HCT116 (cell line): ENCODE measurements around the gene KRTCAP2. TPM values are rescaled to one million over a fixed set of nuclear protein-coding genes. Genes with fewer than 3 reads are reported as not detected.
"Not testable (repeated sequence)": the region's sequence is repeated elsewhere in the genome, so short reads cannot be mapped to it uniquely, and the experiment has no call there.

Experiments used
- ATAC-seq: fragments of 200-7000 bp; cut with Tn5 transposase; 2 replicates; pipeline ENCODE4 v1.9.1; 2020; ENCODE audit warnings: mild to moderate bottlenecking, moderate library complexity
- Bru-seq: library from RNA; stranded (reverse); fragments of 400-500 nt; gene quantifications from one replicate; lab custom pipeline; 2021; lab: Mats Ljungman, UMichigan
- BruChase-seq, 2 experiments: library from RNA; stranded (reverse); fragments of 400-500 nt; gene quantifications; one replicate each; lab custom pipeline; 2021; lab: Mats Ljungman, UMichigan
- BruUV-seq: library from RNA; stranded (reverse); fragments of 400-500 nt; replicated peaks from 2 replicates; lab custom pipeline; 2021; lab: Mats Ljungman, UMichigan
- CTCF ChIA-PET: fragments of 300-600 bp; sonication (Branson Sonifier 250); formaldehyde crosslinking; loops from one replicate; lab custom pipeline; 2021; ENCODE audit warnings: antibody characterized with exemption; lab: Charles Lee
- POLR2A ChIA-PET: fragments of 300-600, 350-600 bp; sonication (Branson Sonifier 250); formaldehyde crosslinking; loops from one replicate; lab custom pipeline; 2021; ENCODE audit warnings: antibody characterized with exemption; lab: Charles Lee
- RAD21 ChIA-PET, 2 experiments: fragments of 300-600 bp; sonication (Branson Sonifier 250); formaldehyde crosslinking; loops; one replicate each; lab custom pipeline; 2023; ENCODE audit warnings: low total read pairs in 2 of 2; ENCODE audit not compliant: uncharacterized antibody in 2 of 2, unreplicated experiment in 2 of 2, low non-redundant PET in 1 of 2; lab: Charles Lee
- DNase-seq: peaks from one replicate; pipeline ENCODE4 v3.0.0-alpha.2; 2010; ENCODE audit warnings: low read depth, low spot score
- H2AFZ ChIP-seq: fragments of 200-600 bp; shearing (Covaris generic), sonication (generic); 2 replicates; pipeline ENCODE4 v1.6.1; 2017; ENCODE audit warnings: low read depth, mixed run types, mixed read lengths, antibody characterized with exemption, low read length; ENCODE audit not compliant: poor library complexity, severe bottlenecking
- H3K27ac ChIP-seq: 2 replicates; pipeline ENCODE4 v1.5.1; 2012; ENCODE audit warnings: low read depth, low read length
- H3K27me3 ChIP-seq: fragments of 200-600 bp; sonication (generic); 2 replicates; pipeline ENCODE4 v1.6.1; 2016; ENCODE audit warnings: mixed run types, low read length, mixed read lengths; ENCODE audit not compliant: insufficient read depth
- H3K36me3 ChIP-seq, 2 experiments: fragments of 200-500 bp in 1 of 2; fragments of 200-600 bp in 1 of 2; sonication (Bioruptor generic) in 1 of 2; sonication (generic) in 1 of 2; 2 replicates each; pipeline versions ENCODE4 v1.5.1 to v1.6.1; 2014 to 2016; ENCODE audit warnings: low read length in 2 of 2, inconsistent platforms in 1 of 2, mixed read lengths in 1 of 2, mixed run types in 1 of 2; ENCODE audit not compliant: insufficient read depth in 2 of 2, control insufficient read depth in 1 of 2
- H3K4me1 ChIP-seq, 2 experiments: fragments of 200-600 bp in 1 of 2; sonication (generic) in 1 of 2; 2 replicates each; pipeline versions ENCODE4 v1.5.1 to v1.6.1; 2012 to 2017; ENCODE audit warnings: low read length in 2 of 2, inconsistent platforms in 1 of 2, mild to moderate bottlenecking in 1 of 2, mixed read lengths in 1 of 2, mixed run types in 1 of 2, moderate library complexity in 1 of 2; ENCODE audit not compliant: insufficient read depth in 2 of 2, control insufficient read depth in 1 of 2
- H3K4me2 ChIP-seq: fragments of 200-600 bp; sonication (generic); 2 replicates; pipeline ENCODE4 v1.6.1; 2017; ENCODE audit warnings: mixed run types, low read length, mixed read lengths
- H3K4me3 ChIP-seq, 2 experiments: fragments of 200-600 bp in 1 of 2; sonication (generic) in 1 of 2; replicated peaks in 1 of 2; 2 replicates each; pipeline ENCODE4 v1.5.1; 2011 to 2016; ENCODE audit warnings: low read length in 2 of 2, control low read depth in 1 of 2, low read depth in 1 of 2, mild to moderate bottlenecking in 1 of 2, mixed read lengths in 1 of 2, mixed run types in 1 of 2
- H3K79me2 ChIP-seq: fragments of 200-600 bp; sonication (generic); 2 replicates; pipeline ENCODE4 v1.6.1; 2017; ENCODE audit warnings: mild to moderate bottlenecking, mixed run types, low read length, moderate library complexity, mixed read lengths; ENCODE audit not compliant: insufficient read depth
- H3K9ac ChIP-seq: fragments of 200-600 bp; sonication (generic); 2 replicates; pipeline ENCODE4 v1.6.1; 2016; ENCODE audit warnings: low read length, mixed read lengths
- H3K9me2 ChIP-seq: fragments of 200-600 bp; sonication (generic), shearing (Covaris generic); 2 replicates; pipeline ENCODE4 v1.6.1; 2017; ENCODE audit warnings: mixed run types, mild to moderate bottlenecking, moderate library complexity; ENCODE audit not compliant: insufficient read depth
- H3K9me3 ChIP-seq, 2 experiments: fragments of 200-500 bp in 1 of 2; fragments of 200-600 bp in 1 of 2; sonication (Bioruptor generic) in 1 of 2; sonication (generic) in 1 of 2; 2 replicates each; pipeline ENCODE4 v1.6.1; 2014 to 2017; ENCODE audit warnings: low read length in 2 of 2, mixed read lengths in 2 of 2, inconsistent platforms in 1 of 2, low read depth in 1 of 2, mild to moderate bottlenecking in 1 of 2, mixed run types in 1 of 2, moderate library complexity in 1 of 2; ENCODE audit not compliant: control insufficient read depth in 1 of 2, insufficient read depth in 1 of 2
- H4K20me1 ChIP-seq: fragments of 200-600 bp; sonication (generic), shearing (Covaris generic); 2 replicates; pipeline ENCODE4 v1.6.1; 2017; ENCODE audit warnings: mixed run types, mild to moderate bottlenecking, moderate library complexity; ENCODE audit not compliant: insufficient read depth
- FOSL1 ChIP-seq: IDR thresholded peaks from 2 replicates; pipeline ENCODE4 v1.6.1; 2012; ENCODE audit warnings: low read depth
- POLR2A ChIP-seq: IDR thresholded peaks from 2 replicates; pipeline ENCODE4 v1.7.0; 2011; ENCODE audit warnings: borderline replicate concordance; ENCODE audit not compliant: insufficient read depth, insufficient read length; ENCODE audit errors: extremely low read depth
- POLR2AphosphoS5 ChIP-seq: IDR thresholded peaks from 2 replicates; pipeline ENCODE4 v1.6.1; 2011; ENCODE audit warnings: mild to moderate bottlenecking, low read depth, low read length, moderate library complexity
- SIN3A ChIP-seq: IDR thresholded peaks from 2 replicates; pipeline ENCODE4 v1.6.1; 2012; ENCODE audit warnings: low read depth
- TCF7L2 ChIP-seq: IDR thresholded peaks from 2 replicates; pipeline ENCODE4 v1.7.0; 2011; ENCODE audit warnings: borderline replicate concordance, inconsistent platforms; ENCODE audit not compliant: insufficient read depth, insufficient read length; ENCODE audit errors: extremely low read depth
- YY1 ChIP-seq: IDR thresholded peaks from 2 replicates; pipeline ENCODE4 v1.6.1; 2011; ENCODE audit warnings: low read length, low read depth, moderate library complexity, mild to moderate bottlenecking; ENCODE audit not compliant: insufficient replicate concordance; ENCODE audit errors: extremely low read depth
- ZFX ChIP-seq: fragments of 450-650 bp; IDR thresholded peaks from 2 replicates; pipeline ENCODE4 v1.6.1; 2017
- intact Hi-C: fragments of 100-400 bp; cut with micrococcal nuclease; formaldehyde crosslinking; loops from 2 replicates; pipeline ENCODE4 v1.10.0; 2022
- long read RNA-seq: library from polyadenylated mRNA; unstranded; transcript quantifications from one replicate; pipeline ENCODE4 v2.0.0, GENCODE V29; 2021; ENCODE audit not compliant: unreplicated experiment
- polyA plus RNA-seq: library from polyadenylated mRNA; unstranded; fragments of >200 nt; gene quantifications from 2 replicates; pipeline ENCODE4 v1.2.1, GENCODE V29; 2012; ENCODE audit warnings: missing spikeins
- total RNA-seq: library from RNA; stranded (reverse); gene quantifications from one replicate; pipeline ENCODE4 v1.2.1, GENCODE V29; 2021; ENCODE audit not compliant: unreplicated experiment
- TF ChIP-seq, protein P1 (sequence below), 3 experiments: fragments of 200-600 bp in 1 of 3; sonication (generic) in 1 of 3; IDR thresholded peaks in 2 of 3; conservative IDR thresholded peaks in 1 of 3; 2 replicates each; pipeline ENCODE4 v1.5.1; 2012 to 2017; ENCODE audit warnings: low read depth in 2 of 3, low read length in 2 of 3, antibody characterized with exemption in 1 of 3, borderline replicate concordance in 1 of 3, control low read depth in 1 of 3, mild to moderate bottlenecking in 1 of 3, mixed read lengths in 1 of 3, mixed run types in 1 of 3, moderate library complexity in 1 of 3; ENCODE audit not compliant: insufficient read depth in 1 of 3
- TF ChIP-seq, protein P2 (sequence below): IDR thresholded peaks from 2 replicates; pipeline ENCODE4 v1.6.1; 2011; ENCODE audit warnings: mild to moderate bottlenecking, low read length, moderate library complexity; ENCODE audit not compliant: insufficient replicate concordance; ENCODE audit errors: extremely low read depth

The KRTCAP2 gene
- total RNA-seq = 143 TPM
- 289 and 294 TPM in 2 replicates for polyA plus RNA-seq
- percentile 75 among the genes with signal in this experiment for Bru-seq, nascent RNA
- percentile 97 among the genes with signal in this experiment for BruChase-seq, experiment 1, labeled RNA remaining after a 6-hour chase
- BruChase-seq, experiment 2, labeled RNA remaining after a 2-hour chase = percentile 92 among the genes with signal in this experiment
- long read RNA-seq, transcript KRTCAP2-206 (4 exons, 785 nt) = major isoform, 78 of 139 reads
- long read RNA-seq, transcript KRTCAP2-201 (5 exons, 552 nt) = minor isoform, 51 of 139 reads
- long read RNA-seq, partial matches to known transcripts = 3 of 139 reads
- long read RNA-seq, other reads (novel, unspliced or antisense) = 4 of 139 reads

DNA sequence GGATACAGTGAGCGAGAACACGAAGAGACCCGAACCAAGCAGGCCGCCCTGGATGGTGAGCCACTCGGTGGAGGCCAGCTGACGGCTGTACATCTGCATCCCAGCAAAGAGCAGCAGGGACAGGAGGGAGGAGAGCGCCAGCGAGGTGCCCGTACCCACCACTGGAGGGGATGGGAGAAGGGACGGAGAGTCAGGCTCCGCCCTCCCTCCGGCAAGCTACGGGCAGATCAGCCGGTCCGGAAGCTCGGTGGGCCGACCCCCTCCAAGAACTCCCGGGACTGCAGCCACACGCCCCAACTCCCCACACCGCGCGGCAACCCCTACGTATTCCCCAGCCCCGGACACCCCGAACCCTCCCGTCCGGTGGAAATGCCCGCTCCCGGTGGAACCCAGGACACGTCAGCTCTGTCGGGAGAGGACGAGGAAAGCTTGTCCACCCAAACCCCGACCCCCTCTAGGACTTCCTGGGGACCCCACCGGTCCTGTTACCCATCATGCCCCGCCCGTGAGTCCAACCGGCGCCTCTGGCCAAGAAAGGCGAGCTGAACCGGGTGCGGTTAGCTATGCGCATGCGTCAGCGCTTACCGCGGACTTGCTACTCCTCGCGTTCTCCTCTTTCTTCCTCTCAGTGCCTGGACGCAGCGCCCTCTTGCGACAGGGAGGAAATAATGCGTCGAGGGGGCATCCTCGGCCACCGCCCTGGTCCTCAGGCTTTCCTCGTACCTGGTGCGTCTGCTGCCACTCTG, at the start of gene KRTCAP2:
Gene KRTCAP2 (minus strand): TSS at position 573 of the 746 bp plus-strand sequence. CDS start 80 bp downstream, at position 493.
- Histone ChIP-seq H3K79me2 (peaks cover 25% of the 10 kb centered on the region), H2AFZ (peak within 1 kb of the TSS; percentile 66), H3K4me2 (peak within 1 kb of the TSS; percentile 76), H3K36me3 (peaks cover 2 to 7% of the 10 kb centered on the region in 2 experiments; a peak in 3 of 4 replicates), H3K9ac (peak within 1 kb of the TSS; percentile 87), H3K27ac (peak within 1 kb of the TSS; percentile 76), H3K4me3 (peak within 1 kb of the TSS; percentile 84 to 97), H3K9me3 (no peaks in the 10 kb centered on the region), H3K4me1 (peaks cover 7 to 45% of the 10 kb centered on the region in 2 experiments; a peak in 3 of 4 replicates), H3K27me3 (no peaks in the 10 kb centered on the region), H4K20me1 (no peaks in the 10 kb centered on the region), H3K9me2 (no peaks in the 10 kb centered on the region)
- ChIA-PET CTCF (interaction anchor here (0.6 to 4.6 kb wide), 40 partner anchors 8 to 503 kb away, joined by 3 to 71 read pairs (median 4); partner anchors contain the start of genes CLK2, EFNA3, EFNA4 and MTX1), RAD21 (interaction anchor here (0.6 to 1.3 kb wide), 3 partner anchors 21 to 81 kb away, joined by 3 to 4 read pairs (median 3); partner anchors contain the start of gene SLC50A1 (in 1 of the 2)), POLR2A (interaction anchor here (0.5 to 1.7 kb wide), 9 partner anchors 10 to 199 kb away, joined by 3 to 11 read pairs (median 3); partner anchors contain the start of genes ADAM15 and SLC50A1)
- DNase-seq (peak; percentile 91), ATAC-seq (peak; percentile 76)
- no peak for TF ChIP-seq FOSL1
- 0 out of 2 replicates have a peak, but pooled peaks have one; percentile 19 for TF ChIP-seq ZFX
- TF ChIP-seq SIN3A = no peak
- TF ChIP-seq, protein P1, sequence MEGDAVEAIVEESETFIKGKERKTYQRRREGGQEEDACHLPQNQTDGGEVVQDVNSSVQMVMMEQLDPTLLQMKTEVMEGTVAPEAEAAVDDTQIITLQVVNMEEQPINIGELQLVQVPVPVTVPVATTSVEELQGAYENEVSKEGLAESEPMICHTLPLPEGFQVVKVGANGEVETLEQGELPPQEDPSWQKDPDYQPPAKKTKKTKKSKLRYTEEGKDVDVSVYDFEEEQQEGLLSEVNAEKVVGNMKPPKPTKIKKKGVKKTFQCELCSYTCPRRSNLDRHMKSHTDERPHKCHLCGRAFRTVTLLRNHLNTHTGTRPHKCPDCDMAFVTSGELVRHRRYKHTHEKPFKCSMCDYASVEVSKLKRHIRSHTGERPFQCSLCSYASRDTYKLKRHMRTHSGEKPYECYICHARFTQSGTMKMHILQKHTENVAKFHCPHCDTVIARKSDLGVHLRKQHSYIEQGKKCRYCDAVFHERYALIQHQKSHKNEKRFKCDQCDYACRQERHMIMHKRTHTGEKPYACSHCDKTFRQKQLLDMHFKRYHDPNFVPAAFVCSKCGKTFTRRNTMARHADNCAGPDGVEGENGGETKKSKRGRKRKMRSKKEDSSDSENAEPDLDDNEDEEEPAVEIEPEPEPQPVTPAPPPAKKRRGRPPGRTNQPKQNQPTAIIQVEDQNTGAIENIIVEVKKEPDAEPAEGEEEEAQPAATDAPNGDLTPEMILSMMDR (IDR thresholded peaks at IDR 0.05 in 2 of 3, conservative IDR thresholded peaks at IDR 0.05 in 1 of 3; ENCODE audit: borderline replicate concordance in 1 of 3, insufficient read depth in 1 of 3, low read depth in 2 of 3, low read length in 2 of 3) = peak in 2 of 3 experiments; percentile 90 to 92; a peak in 4 of 6 replicates
- TF ChIP-seq, protein P2, sequence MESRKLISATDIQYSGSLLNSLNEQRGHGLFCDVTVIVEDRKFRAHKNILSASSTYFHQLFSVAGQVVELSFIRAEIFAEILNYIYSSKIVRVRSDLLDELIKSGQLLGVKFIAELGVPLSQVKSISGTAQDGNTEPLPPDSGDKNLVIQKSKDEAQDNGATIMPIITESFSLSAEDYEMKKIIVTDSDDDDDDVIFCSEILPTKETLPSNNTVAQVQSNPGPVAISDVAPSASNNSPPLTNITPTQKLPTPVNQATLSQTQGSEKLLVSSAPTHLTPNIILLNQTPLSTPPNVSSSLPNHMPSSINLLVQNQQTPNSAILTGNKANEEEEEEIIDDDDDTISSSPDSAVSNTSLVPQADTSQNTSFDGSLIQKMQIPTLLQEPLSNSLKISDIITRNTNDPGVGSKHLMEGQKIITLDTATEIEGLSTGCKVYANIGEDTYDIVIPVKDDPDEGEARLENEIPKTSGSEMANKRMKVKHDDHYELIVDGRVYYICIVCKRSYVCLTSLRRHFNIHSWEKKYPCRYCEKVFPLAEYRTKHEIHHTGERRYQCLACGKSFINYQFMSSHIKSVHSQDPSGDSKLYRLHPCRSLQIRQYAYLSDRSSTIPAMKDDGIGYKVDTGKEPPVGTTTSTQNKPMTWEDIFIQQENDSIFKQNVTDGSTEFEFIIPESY = peak; percentile 69
- TF ChIP-seq POLR2AphosphoS5 = peak; percentile 96
- TF ChIP-seq YY1 = peak; percentile 59
- TF ChIP-seq POLR2A = peak; percentile 48
- peak; percentile 49 for TF ChIP-seq TCF7L2
- intact Hi-C loops = loop anchor here (1.0 to 10.0 kb wide), 2 partner anchors 54 to 152 kb away; partner anchors contain the start of gene RUSC1
- TSS peak; percentile 72 for BruUV-seq

DNA sequence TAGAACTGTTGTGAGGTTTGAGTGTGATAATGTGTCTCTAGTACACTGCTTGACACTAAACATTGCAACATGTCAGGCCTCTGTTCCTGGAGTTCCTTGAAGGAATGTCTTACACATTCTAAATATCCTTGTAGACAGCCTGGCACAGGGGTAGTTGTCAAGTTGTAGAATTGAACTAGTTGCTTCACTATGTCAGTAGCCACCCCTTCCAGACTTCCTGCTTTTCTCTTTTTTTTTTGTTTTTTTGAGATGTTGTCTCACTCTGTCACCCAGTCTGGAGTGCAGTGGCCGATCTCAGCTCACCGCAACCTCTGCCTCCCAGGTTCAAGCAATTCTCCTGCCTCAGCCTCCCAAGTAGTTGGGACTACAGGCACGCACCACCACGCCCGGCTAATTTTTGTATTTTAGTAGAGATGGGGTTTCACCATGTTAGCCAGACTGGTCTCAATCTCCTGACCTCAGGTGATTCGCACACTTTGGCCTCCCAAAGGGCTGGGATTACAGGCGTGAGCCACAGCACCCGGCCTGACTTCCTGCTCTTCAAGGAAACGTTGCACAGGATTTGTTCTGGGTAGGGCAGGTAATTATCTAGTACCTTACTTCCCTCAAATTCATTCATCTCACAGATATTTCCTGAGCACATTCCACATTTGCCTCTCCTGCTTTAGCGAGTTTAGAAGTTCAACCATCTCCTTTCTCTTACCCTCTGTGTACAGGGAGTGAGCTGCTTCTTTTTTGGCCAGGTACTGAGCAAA, 47.3 kb upstream of the KRTCAP2 start:
- H3K4me2 ChIP-seq, ATAC-seq, H3K9ac ChIP-seq, H3K9me2 ChIP-seq, RAD21 ChIA-PET, H3K27me3 ChIP-seq, H3K79me2 ChIP-seq, BruUV-seq, H3K27ac ChIP-seq, intact Hi-C loops, H3K4me3 ChIP-seq, DNase-seq, H4K20me1 ChIP-seq, H3K9me3 ChIP-seq, H3K36me3 ChIP-seq, POLR2A ChIA-PET: not testable (repeated sequence)
- CTCF ChIA-PET = interaction anchor here (1.1 kb wide), 1 partner anchor 40 kb away, joined by 3 read pairs; no protein-coding TSS in a partner anchor
- peak overlapping the region; percentile 95 for H2AFZ ChIP-seq
- H3K4me1 ChIP-seq = peaks cover 5 to 32% of the 10 kb centered on the region in 2 experiments
